OCI-LY7 (cell line): ENCODE measurements around the gene NBEAL2.

Source experiments
- EZH2phosphoT487 ChIP-seq: fragments of 200-600 bp; sonication (generic); IDR thresholded peaks from 2 replicates; pipeline ENCODE4 v1.6.1; 2018; ENCODE audit warnings: low read depth, borderline replicate concordance, mild to moderate bottlenecking, mixed run types, antibody characterized with exemption, low read length, moderate library complexity, mixed read lengths
- TF ChIP-seq, protein P1 (sequence below): fragments of 200-600 bp; sonication (generic); conservative IDR thresholded peaks from 2 replicates; pipeline ENCODE4 v1.5.1; 2014; ENCODE audit warnings: mild to moderate bottlenecking, antibody characterized with exemption, low read length, moderate library complexity, mixed read lengths

DNA sequence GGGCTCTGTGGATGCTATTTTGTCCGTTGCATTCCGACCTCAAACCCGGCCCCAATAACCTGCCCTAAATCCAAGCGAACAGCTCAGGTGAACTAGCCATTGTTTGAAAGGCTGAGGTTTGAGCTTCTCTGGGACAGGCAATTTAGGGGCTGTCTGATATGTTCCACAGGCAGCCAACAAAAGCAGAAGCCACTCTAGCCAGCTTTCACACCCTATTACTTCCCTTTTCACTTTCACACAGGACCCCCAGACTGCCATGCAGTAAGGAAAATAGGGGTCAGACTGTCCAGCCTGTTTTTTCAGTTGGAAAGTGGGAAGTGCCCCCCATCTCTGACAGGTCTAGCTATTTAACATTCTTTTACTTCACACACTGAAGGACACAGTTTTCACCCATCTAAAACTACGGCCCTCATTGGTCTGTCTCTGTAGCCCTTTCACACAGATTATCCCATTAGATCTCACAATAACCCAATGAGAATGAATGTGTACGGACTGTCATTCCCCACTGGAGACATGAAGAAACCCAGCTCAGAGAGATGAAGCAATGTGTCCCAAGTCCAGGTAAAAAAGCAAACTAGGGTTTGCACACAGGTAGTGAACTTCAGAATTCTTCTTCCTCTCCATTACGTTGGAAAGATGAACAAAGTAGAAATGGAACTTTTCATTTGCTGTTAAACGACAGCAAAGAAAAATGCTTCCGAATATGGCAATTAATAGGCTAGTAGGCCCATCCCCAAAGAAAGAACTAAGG lies 4.9 kb upstream of the NBEAL2 start:
- TF ChIP-seq, protein P1, sequence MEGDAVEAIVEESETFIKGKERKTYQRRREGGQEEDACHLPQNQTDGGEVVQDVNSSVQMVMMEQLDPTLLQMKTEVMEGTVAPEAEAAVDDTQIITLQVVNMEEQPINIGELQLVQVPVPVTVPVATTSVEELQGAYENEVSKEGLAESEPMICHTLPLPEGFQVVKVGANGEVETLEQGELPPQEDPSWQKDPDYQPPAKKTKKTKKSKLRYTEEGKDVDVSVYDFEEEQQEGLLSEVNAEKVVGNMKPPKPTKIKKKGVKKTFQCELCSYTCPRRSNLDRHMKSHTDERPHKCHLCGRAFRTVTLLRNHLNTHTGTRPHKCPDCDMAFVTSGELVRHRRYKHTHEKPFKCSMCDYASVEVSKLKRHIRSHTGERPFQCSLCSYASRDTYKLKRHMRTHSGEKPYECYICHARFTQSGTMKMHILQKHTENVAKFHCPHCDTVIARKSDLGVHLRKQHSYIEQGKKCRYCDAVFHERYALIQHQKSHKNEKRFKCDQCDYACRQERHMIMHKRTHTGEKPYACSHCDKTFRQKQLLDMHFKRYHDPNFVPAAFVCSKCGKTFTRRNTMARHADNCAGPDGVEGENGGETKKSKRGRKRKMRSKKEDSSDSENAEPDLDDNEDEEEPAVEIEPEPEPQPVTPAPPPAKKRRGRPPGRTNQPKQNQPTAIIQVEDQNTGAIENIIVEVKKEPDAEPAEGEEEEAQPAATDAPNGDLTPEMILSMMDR, result no peak
- TF ChIP-seq EZH2phosphoT487, result no peak
